Measurements from ENCODE around the gene CHRNE. TPM values are rescaled to one million over a fixed set of nuclear protein-coding genes. Genes with fewer than 3 reads are reported as not detected.
A peak's percentile ranks its signal among the peaks of the same experiment; 100 is the strongest.

The CHRNE gene
- total and polyA plus RNA-seq, 2 of the 13 experiments (the other 11 are each of a cell fraction or from before 2014, with no cell fraction given): 0.53 to 0.59 TPM

DNA sequence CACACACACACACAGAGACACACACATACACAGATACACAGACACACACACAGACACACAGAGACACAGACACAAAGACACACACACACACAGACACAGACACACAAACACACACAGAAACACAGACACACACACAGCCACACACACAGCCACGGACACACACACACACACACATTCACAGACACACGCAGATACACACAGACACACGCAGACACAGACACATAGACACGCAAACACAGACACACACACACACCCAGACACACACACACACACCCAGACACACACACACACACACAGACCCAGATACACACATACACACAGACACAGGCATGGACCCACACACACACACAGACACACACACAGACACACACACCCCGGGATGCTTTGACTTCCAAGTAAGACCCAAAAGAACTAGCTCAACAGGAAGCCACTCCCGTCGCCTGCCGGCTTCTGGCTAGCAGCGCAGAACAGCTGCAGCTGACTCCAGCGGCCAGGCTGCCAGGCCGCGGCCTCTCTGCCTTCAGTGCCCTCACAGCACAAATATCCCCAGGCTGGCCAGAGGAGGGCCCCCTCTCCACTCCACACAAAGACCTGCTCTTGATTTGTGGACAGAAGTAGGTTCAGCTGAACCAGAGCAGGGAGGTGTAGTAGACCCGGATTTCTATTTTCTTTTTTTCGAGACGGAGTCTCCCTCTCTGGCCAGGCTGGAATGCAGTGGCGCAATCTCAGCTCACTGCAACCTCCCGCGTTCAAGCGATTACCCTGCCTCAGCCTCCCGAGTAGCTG lies 6.0 kb upstream of the CHRNE start (continued):
- TF ChIP-seq ELF3 (CRISPR knock-in tag; IDR thresholded peaks at IDR 0.05) (peak; percentile 39; the same call in 1 of the 2 replicates), ZBTB7B (CRISPR knock-in tag; IDR thresholded peaks at IDR 0.05) (no peak), RARA (CRISPR knock-in tag; IDR thresholded peaks at IDR 0.05) (peak; percentile 18; the same call in 1 of the 2 replicates), MAZ (IDR thresholded peaks at IDR 0.05; ENCODE audit: borderline replicate concordance, low read depth, low read length) (no peak), MAZ (CRISPR knock-in tag; IDR thresholded peaks at IDR 0.05; ENCODE audit: low read depth) (0 out of 2 replicates have a peak, but pooled peaks have one; percentile 11), XRCC5 (optimal IDR thresholded peaks at IDR 0.05; ENCODE audit: low read length) (peak; percentile 71), ZNF180 (CRISPR knock-in tag; IDR thresholded peaks at IDR 0.05; ENCODE audit: borderline replicate concordance, low read depth) (no peak), ARID2 (CRISPR knock-in tag; IDR thresholded peaks at IDR 0.05; ENCODE audit: borderline replicate concordance) (no peak), SALL2 (CRISPR knock-in tag; IDR thresholded peaks at IDR 0.05) (no peak), SALL1 (CRISPR knock-in tag; IDR thresholded peaks at IDR 0.05) (peak; percentile 2; the same call in 1 of the 2 replicates), ADNP (CRISPR knock-in tag; IDR thresholded peaks at IDR 0.05) (0 out of 2 replicates have a peak, but pooled peaks have one; percentile 39), PHF5A (CRISPR knock-in tag; IDR thresholded peaks at IDR 0.05; ENCODE audit: low read depth, unreplicated experiment) (peak; percentile 51)
- TF ChIP-seq, protein P1, sequence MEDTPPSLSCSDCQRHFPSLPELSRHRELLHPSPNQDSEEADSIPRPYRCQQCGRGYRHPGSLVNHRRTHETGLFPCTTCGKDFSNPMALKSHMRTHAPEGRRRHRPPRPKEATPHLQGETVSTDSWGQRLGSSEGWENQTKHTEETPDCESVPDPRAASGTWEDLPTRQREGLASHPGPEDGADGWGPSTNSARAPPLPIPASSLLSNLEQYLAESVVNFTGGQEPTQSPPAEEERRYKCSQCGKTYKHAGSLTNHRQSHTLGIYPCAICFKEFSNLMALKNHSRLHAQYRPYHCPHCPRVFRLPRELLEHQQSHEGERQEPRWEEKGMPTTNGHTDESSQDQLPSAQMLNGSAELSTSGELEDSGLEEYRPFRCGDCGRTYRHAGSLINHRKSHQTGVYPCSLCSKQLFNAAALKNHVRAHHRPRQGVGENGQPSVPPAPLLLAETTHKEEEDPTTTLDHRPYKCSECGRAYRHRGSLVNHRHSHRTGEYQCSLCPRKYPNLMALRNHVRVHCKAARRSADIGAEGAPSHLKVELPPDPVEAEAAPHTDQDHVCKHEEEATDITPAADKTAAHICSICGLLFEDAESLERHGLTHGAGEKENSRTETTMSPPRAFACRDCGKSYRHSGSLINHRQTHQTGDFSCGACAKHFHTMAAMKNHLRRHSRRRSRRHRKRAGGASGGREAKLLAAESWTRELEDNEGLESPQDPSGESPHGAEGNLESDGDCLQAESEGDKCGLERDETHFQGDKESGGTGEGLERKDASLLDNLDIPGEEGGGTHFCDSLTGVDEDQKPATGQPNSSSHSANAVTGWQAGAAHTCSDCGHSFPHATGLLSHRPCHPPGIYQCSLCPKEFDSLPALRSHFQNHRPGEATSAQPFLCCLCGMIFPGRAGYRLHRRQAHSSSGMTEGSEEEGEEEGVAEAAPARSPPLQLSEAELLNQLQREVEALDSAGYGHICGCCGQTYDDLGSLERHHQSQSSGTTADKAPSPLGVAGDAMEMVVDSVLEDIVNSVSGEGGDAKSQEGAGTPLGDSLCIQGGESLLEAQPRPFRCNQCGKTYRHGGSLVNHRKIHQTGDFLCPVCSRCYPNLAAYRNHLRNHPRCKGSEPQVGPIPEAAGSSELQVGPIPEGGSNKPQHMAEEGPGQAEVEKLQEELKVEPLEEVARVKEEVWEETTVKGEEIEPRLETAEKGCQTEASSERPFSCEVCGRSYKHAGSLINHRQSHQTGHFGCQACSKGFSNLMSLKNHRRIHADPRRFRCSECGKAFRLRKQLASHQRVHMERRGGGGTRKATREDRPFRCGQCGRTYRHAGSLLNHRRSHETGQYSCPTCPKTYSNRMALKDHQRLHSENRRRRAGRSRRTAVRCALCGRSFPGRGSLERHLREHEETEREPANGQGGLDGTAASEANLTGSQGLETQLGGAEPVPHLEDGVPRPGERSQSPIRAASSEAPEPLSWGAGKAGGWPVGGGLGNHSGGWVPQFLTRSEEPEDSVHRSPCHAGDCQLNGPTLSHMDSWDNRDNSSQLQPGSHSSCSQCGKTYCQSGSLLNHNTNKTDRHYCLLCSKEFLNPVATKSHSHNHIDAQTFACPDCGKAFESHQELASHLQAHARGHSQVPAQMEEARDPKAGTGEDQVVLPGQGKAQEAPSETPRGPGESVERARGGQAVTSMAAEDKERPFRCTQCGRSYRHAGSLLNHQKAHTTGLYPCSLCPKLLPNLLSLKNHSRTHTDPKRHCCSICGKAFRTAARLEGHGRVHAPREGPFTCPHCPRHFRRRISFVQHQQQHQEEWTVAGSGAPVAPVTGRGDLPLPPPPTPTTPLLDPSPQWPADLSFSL (CRISPR knock-in tag; IDR thresholded peaks at IDR 0.05): peak; percentile 100
- TF ChIP-seq, protein P2, sequence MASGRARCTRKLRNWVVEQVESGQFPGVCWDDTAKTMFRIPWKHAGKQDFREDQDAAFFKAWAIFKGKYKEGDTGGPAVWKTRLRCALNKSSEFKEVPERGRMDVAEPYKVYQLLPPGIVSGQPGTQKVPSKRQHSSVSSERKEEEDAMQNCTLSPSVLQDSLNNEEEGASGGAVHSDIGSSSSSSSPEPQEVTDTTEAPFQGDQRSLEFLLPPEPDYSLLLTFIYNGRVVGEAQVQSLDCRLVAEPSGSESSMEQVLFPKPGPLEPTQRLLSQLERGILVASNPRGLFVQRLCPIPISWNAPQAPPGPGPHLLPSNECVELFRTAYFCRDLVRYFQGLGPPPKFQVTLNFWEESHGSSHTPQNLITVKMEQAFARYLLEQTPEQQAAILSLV (CRISPR knock-in tag; IDR thresholded peaks at IDR 0.05; ENCODE audit: borderline replicate concordance): no peak
- TF ChIP-seq, protein P3, sequence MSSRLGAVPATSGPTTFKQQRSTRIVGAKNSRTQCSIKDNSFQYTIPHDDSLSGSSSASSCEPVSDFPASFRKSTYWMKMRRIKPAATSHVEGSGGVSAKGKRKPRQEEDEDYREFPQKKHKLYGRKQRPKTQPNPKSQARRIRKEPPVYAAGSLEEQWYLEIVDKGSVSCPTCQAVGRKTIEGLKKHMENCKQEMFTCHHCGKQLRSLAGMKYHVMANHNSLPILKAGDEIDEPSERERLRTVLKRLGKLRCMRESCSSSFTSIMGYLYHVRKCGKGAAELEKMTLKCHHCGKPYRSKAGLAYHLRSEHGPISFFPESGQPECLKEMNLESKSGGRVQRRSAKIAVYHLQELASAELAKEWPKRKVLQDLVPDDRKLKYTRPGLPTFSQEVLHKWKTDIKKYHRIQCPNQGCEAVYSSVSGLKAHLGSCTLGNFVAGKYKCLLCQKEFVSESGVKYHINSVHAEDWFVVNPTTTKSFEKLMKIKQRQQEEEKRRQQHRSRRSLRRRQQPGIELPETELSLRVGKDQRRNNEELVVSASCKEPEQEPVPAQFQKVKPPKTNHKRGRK (CRISPR knock-in tag; IDR thresholded peaks at IDR 0.05): 0 out of 2 replicates have a peak, but pooled peaks have one; percentile 56
- TF ChIP-seq, protein P4, sequence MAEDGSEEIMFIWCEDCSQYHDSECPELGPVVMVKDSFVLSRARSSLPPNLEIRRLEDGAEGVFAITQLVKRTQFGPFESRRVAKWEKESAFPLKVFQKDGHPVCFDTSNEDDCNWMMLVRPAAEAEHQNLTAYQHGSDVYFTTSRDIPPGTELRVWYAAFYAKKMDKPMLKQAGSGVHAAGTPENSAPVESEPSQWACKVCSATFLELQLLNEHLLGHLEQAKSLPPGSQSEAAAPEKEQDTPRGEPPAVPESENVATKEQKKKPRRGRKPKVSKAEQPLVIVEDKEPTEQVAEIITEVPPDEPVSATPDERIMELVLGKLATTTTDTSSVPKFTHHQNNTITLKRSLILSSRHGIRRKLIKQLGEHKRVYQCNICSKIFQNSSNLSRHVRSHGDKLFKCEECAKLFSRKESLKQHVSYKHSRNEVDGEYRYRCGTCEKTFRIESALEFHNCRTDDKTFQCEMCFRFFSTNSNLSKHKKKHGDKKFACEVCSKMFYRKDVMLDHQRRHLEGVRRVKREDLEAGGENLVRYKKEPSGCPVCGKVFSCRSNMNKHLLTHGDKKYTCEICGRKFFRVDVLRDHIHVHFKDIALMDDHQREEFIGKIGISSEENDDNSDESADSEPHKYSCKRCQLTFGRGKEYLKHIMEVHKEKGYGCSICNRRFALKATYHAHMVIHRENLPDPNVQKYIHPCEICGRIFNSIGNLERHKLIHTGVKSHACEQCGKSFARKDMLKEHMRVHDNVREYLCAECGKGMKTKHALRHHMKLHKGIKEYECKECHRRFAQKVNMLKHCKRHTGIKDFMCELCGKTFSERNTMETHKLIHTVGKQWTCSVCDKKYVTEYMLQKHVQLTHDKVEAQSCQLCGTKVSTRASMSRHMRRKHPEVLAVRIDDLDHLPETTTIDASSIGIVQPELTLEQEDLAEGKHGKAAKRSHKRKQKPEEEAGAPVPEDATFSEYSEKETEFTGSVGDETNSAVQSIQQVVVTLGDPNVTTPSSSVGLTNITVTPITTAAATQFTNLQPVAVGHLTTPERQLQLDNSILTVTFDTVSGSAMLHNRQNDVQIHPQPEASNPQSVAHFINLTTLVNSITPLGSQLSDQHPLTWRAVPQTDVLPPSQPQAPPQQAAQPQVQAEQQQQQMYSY (CRISPR knock-in tag; IDR thresholded peaks at IDR 0.05): no peak
